Measurements from ENCODE around the gene PDHB. TPM values are rescaled to one million over a fixed set of nuclear protein-coding genes. Genes with fewer than 3 reads are reported as not detected.

PDHB gene
- total and polyA plus RNA-seq, 2 of the 13 experiments (the other 11 are each of a cell fraction or from before 2014, with no cell fraction given), result 108 to 153 TPM

- TF ChIP-seq ARID5B (CRISPR knock-in tag; IDR thresholded peaks at IDR 0.05) (peak; percentile 70), SMYD3 (CRISPR knock-in tag; IDR thresholded peaks at IDR 0.05) (no peak), GTF3A (CRISPR knock-in tag; conservative IDR thresholded peaks at IDR 0.05) (no peak), IKZF5 (CRISPR knock-in tag; IDR thresholded peaks at IDR 0.05) (no peak), NFIC (IDR thresholded peaks at IDR 0.05; ENCODE audit: low read length) (peak; percentile 62), DPF2 (CRISPR knock-in tag; IDR thresholded peaks at IDR 0.05; ENCODE audit: borderline replicate concordance, low read depth) (no peak), FOSL2 (CRISPR knock-in tag; IDR thresholded peaks at IDR 0.05) (peak; percentile 77), CENPBD1 (CRISPR knock-in tag; IDR thresholded peaks at IDR 0.05; ENCODE audit: borderline replicate concordance, low read depth) (no peak), MTF1 (CRISPR knock-in tag; IDR thresholded peaks at IDR 0.05) (no peak), ZBTB4 (CRISPR knock-in tag; IDR thresholded peaks at IDR 0.05; ENCODE audit: borderline replicate concordance) (no peak), ZFP82 (CRISPR knock-in tag; IDR thresholded peaks at IDR 0.05; ENCODE audit: borderline replicate concordance) (0 out of 2 replicates have a peak, but pooled peaks have one; percentile 20), POGK (CRISPR knock-in tag; conservative IDR thresholded peaks at IDR 0.05) (peak; percentile 60; the same call in 1 of the 2 replicates), ZNF564 (CRISPR knock-in tag; IDR thresholded peaks at IDR 0.05) (no peak; the same call in 1 of the 2 replicates), NFYB (CRISPR knock-in tag; IDR thresholded peaks at IDR 0.05) (no peak), ESRRA (CRISPR knock-in tag; IDR thresholded peaks at IDR 0.05; ENCODE audit: low read depth) (0 out of 2 replicates have a peak, but pooled peaks have one; percentile 45), ZNF510 (CRISPR knock-in tag; IDR thresholded peaks at IDR 0.05; ENCODE audit: low read depth) (no peak), CAMTA2 (CRISPR knock-in tag; IDR thresholded peaks at IDR 0.05; ENCODE audit: borderline replicate concordance) (no peak), ZNF350 (CRISPR knock-in tag; IDR thresholded peaks at IDR 0.05; ENCODE audit: borderline replicate concordance, low read depth) (no peak; the same call in none of the 2 replicates)
These were observed 29.7 kb upstream of the PDHB start (continued) for GRCh38 chr3:58463181-58463941.

All from HepG2 (cell line).